Measurements from ENCODE around the gene UGT2A3. TPM values are rescaled to one million over a fixed set of nuclear protein-coding genes. Genes with fewer than 3 reads are reported as not detected.
"Not testable (repeated sequence)": the region's sequence is repeated elsewhere in the genome, so short reads cannot be mapped to it uniquely, and the experiment has no call there.

UGT2A3 gene
- total RNA-seq (not detected), polyA plus RNA-seq (not detected), total RNA-seq (0 reads per million in 6 experiments)

DNA sequence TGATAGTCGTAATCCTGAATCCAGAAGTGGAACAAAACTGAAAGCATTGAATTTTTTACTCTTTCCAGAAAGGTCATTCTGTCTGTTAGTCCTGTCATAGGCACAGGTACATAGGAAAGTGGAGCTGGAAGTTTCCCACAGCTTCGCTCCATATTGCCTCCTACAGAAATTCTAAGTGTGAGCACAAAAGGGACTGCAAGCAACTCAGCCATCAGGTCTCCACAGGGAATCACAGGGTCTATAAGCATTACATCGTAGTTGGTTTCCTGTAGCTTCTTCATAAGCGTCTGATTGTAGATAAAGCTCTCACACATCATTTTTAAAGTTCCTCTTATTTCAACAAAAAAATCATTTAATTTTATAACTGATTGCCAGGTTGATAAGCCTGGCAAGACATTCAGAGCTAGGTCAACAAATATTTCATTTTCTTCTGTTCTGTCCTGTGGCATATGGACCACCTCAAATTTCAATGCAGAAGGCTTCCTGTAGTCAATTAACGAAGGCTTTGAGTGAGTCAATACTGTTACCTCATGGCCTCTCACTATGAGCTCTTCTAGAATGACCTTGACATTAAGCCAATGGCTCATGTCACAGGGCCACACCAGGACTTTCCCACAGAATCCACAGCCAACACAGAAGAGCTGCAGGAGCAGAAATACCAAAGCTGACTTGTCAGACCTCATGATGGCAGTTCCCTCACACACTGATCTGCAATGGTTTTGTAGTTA is at the start of gene UGT2A3:
Gene UGT2A3, minus strand, starts transcription at position 727 of the 728 bp plus-strand sequence. Its CDS starts 44 bp downstream, at position 683.
- POLR2A ChIA-PET: no interaction called here
- no peak within 1 kb of the TSS for H3K4me3 Mint-ChIP-seq
- no peak for DNase-seq
- H3K4me1 Mint-ChIP-seq: no peaks in the 10 kb centered on the region
- no peaks in the 10 kb centered on the region for H3K27me3 Mint-ChIP-seq
- H3K27ac Mint-ChIP-seq: no peak within 1 kb of the TSS
- H3K36me3 Mint-ChIP-seq: no peaks in the 10 kb centered on the region
- no peak for ATAC-seq
- H3K9me3 Mint-ChIP-seq: peaks cover 0 to 2% (median 0%) of the 10 kb centered on the region in 9 donors

DNA sequence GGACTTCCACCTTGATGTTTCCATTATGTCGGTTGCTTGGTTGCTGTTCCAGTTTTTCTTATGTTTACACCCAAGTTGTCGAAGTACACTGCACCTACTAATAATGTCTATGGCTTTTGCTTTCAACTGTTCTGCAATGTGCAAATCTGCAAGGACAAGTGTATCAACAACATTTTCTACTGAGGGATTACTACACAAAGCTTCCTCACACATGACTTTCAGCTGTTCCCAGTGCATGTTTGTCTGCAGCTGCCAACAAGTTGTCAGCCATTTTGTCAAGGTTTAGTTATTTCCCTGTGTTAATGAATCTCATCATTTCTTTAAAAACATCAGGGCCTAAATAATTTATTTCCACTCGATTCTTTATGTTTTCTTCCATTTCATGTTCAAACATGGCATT is 45.4 kb upstream of the UGT2A3 start:
- H3K4me3 Mint-ChIP-seq: no peak overlapping the region
- H3K9me3 Mint-ChIP-seq: peaks cover 0 to 5% (median 0%) of the 10 kb centered on the region in 9 donors
- H3K36me3 Mint-ChIP-seq: no peaks in the 10 kb centered on the region
- POLR2A ChIA-PET: no interaction called here
- H3K27me3 Mint-ChIP-seq: peaks cover 0 to 3% (median 0%) of the 10 kb centered on the region in 5 donors
- ATAC-seq (no peak), DNase-seq (no peak)
- no peaks in the 10 kb centered on the region for H3K4me1 Mint-ChIP-seq
- no peak overlapping the region for H3K27ac Mint-ChIP-seq

- Mint-ChIP-seq H3K4me1 (no peaks in the 10 kb centered on the region), H3K4me3 (no peak overlapping the region), H3K36me3 (no peaks in the 10 kb centered on the region), H3K9me3 (peaks cover 0 to 5% (median 0%) of the 10 kb centered on the region in 9 donors), H3K27me3 (peaks cover 0 to 3% (median 0%) of the 10 kb centered on the region in 5 donors), H3K27ac (no peak overlapping the region)
- POLR2A ChIA-PET: no interaction called here
- ATAC-seq (no peak), DNase-seq (no peak)
Measured at GRCh38 chr4:68995292-68995691, 43.7 kb upstream of the UGT2A3 start.

DNA sequence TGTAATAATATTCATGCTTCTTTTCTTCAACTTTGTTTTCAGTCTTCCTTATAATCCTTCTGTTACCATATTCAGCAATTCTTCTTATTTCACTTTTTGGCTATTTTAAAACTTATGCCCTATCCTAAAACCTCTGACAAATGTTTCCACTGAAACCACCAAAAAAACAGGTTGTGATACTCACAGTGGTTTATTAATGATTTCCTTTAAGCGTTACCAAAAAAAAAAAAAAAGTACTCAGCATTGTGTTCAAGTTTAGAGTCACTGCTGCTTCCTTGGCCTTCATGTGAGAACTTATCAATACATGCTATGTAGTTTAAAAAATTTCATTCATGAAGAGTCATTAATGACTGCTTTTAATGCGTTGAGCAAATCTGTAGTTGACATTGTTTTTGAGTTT is 35.4 kb upstream of the UGT2A3 start:
- POLR2A ChIA-PET: no interaction called here
- no peak for DNase-seq

GRCh38 chr4:68985442-68985841 is 33.8 kb upstream of the UGT2A3 start:
- POLR2A ChIA-PET: no interaction called here
- Mint-ChIP-seq H3K4me3 (no peak overlapping the region), H3K27ac (no peak overlapping the region), H3K36me3 (no peaks in the 10 kb centered on the region), H3K9me3 (peaks cover 0 to 18% (median 3%) of the 10 kb centered on the region in 9 donors), H3K27me3 (no peaks in the 10 kb centered on the region), H3K4me1 (no peaks in the 10 kb centered on the region)
- DNase-seq: no peak
- ATAC-seq: no peak

More for the DNA sequence above, 35.4 kb upstream of the UGT2A3 start:
- Mint-ChIP-seq H3K4me3 (no peak overlapping the region), H3K4me1 (no peaks in the 10 kb centered on the region), H3K9me3 (peaks cover 0 to 18% (median 3%) of the 10 kb centered on the region in 9 donors), H3K27me3 (no peaks in the 10 kb centered on the region), H3K36me3 (no peaks in the 10 kb centered on the region), H3K27ac (no peak overlapping the region)
- no peak for ATAC-seq

DNA sequence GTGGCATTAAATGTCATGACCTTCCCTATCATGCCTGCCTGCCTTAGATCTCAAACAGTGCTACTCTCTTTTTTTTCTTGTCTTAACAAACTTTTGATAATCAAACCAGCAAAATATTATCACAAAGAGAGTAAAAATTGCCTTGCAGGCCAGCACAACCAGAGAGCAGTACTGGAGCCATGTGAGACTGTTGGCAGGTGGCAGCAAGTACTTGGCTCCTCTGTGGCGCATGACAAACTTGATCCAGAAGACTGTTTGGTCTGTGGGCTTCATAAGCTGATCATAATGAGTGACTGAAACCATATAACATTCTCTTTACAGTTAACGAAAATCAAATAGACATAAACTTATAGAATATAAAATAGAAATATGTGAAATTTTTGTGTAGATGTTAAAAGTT is 33.3 kb upstream of the UGT2A3 start:
- H3K4me3 Mint-ChIP-seq: no peak overlapping the region
- peaks cover 0 to 18% (median 3%) of the 10 kb centered on the region in 9 donors for H3K9me3 Mint-ChIP-seq
- no peak for ATAC-seq
- H3K27me3 Mint-ChIP-seq: no peaks in the 10 kb centered on the region
- no peaks in the 10 kb centered on the region for H3K4me1 Mint-ChIP-seq
- H3K36me3 Mint-ChIP-seq: no peaks in the 10 kb centered on the region
- no peak for DNase-seq
- H3K27ac Mint-ChIP-seq: no peak overlapping the region
- POLR2A ChIA-PET: no interaction called here

- Mint-ChIP-seq H3K27ac (no peak overlapping the region), H3K4me1 (no peaks in the 10 kb centered on the region), H3K27me3 (peaks cover 0 to 9% (median 0%) of the 10 kb centered on the region in 5 donors), H3K9me3 (peaks cover 0 to 13% (median 2%) of the 10 kb centered on the region in 9 donors), H3K36me3 (no peaks in the 10 kb centered on the region), H3K4me3 (no peak overlapping the region)
- ATAC-seq: no peak
- POLR2A ChIA-PET: no interaction called here
- no peak for DNase-seq
Measured at GRCh38 chr4:68963374-68963773, 11.8 kb upstream of the UGT2A3 start.

DNA sequence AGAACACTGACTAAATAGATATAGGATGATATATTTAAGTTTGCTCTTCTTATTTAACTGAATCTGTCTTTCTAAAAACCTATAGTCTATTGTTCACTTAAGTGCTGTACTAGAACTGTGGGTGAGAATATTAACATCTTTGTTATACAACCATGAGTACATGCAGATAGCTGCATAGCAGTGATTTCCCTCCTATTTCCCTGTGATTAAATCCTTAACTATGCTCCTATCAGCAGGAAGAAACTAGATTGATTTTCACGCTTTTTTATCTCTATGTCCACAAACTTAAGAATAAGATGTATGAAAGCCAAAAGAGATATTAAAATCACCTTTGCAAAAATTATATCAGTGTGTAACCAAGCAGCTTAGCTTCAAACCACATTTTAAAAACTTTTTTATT is 11.3 kb upstream of the UGT2A3 start:
- POLR2A ChIA-PET: no interaction called here
- no peak for DNase-seq
- peaks cover 0 to 8% (median 0%) of the 10 kb centered on the region in 5 donors for H3K27me3 Mint-ChIP-seq
- H3K4me1 Mint-ChIP-seq: no peaks in the 10 kb centered on the region
- H3K4me3 Mint-ChIP-seq: no peak overlapping the region
- no peak for ATAC-seq
- no peaks in the 10 kb centered on the region for H3K36me3 Mint-ChIP-seq
- no peak overlapping the region for H3K27ac Mint-ChIP-seq
- H3K9me3 Mint-ChIP-seq: peaks cover 0 to 11% (median 2%) of the 10 kb centered on the region in 9 donors

DNA sequence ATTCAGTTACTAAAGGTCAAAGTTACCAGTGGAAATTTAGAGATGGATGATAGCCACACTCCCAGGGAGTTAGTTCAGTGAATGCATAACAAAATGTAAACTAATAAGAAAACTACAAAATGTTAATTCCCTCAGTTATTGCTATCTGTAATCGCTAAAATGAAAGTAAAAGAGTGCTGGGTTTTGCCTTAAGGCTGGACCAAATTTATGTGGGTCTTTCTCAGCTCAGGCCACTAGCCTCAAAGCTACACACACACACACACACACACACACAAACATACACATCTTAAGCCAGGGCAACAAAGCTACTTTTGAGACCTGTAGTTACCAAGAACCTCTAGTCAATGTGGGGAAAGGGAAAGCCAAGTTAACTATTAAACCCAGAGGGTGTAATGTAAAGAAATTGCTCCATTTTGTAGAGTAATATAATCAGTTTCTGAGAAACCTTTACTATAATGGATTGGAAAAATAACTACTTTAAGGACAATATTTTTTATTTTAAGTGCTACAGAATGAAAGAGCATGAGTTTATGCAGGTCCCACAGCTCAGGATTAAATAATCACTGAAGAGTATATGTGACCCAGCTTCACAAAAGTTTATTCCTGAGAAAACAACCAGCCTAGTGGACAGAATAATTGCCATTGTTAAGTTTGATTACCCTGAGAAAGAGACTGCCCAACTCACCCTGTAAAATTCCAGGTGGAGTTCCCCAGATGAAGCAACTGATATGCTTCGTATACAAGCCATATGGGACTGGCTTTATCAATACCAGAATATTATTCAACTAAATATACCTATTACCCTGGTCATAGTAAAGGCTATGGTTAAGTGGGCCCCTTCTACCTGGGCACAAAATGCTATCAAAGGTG is 8.9 kb upstream of the UGT2A3 start:
- peaks cover 0 to 8% (median 0%) of the 10 kb centered on the region in 5 donors for H3K27me3 Mint-ChIP-seq
- ATAC-seq (no peak), DNase-seq (no peak)
- no peaks in the 10 kb centered on the region for H3K4me1 Mint-ChIP-seq
- no peaks in the 10 kb centered on the region for H3K36me3 Mint-ChIP-seq
- POLR2A ChIA-PET: no interaction called here
- H3K4me3 Mint-ChIP-seq: no peak overlapping the region
- H3K27ac Mint-ChIP-seq: no peak overlapping the region
- peaks cover 0 to 6% (median 0%) of the 10 kb centered on the region in 9 donors for H3K9me3 Mint-ChIP-seq

DNA sequence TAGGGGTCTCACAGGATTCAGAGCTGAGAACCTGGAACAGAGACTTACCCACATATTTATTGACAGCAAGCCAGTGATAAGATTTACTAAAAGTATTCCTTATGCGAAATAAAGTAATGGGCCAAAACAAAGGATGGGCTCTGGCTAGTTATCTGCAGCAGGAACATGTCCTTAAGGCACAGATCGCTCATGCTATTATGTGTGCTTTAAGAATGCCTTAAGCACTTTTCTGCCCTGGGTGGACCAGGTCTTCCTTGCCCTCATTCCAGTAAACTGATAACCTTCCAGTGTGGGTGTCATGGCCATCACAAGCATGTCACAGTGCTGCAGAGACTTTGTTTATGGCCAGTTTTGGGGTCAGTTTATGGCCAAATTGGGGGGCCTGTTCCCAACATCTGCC is 7.5 kb upstream of the UGT2A3 start:
- H3K27ac Mint-ChIP-seq, POLR2A ChIA-PET, ATAC-seq, H3K36me3 Mint-ChIP-seq, H3K9me3 Mint-ChIP-seq, H3K4me1 Mint-ChIP-seq, H3K27me3 Mint-ChIP-seq, DNase-seq, H3K4me3 Mint-ChIP-seq: not testable (repeated sequence)

DNA sequence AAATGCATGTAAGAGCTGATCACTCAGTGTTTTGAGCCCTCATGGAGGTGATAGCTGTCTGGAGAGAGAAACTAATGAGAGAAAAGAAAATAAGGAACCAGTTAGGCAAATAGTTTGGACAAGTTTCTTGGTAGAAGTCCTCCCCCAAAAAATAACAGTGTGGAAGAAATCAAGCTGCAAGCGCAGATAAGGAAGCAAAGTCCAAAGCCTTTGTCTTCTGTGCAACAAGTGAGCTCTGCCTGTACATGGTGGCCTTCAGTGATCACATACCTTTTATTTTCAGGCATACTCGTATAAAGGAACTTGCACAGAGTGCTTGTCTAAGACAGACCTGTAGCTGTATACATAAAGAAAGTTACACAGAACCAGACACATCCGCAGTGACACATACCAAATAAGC is 2.5 kb upstream of the UGT2A3 start:
- no peak overlapping the region for H3K4me3 Mint-ChIP-seq
- no peaks in the 10 kb centered on the region for H3K27me3 Mint-ChIP-seq
- no peak for DNase-seq
- no peak overlapping the region for H3K27ac Mint-ChIP-seq
- POLR2A ChIA-PET: no interaction called here
- H3K36me3 Mint-ChIP-seq: no peaks in the 10 kb centered on the region
- no peaks in the 10 kb centered on the region for H3K4me1 Mint-ChIP-seq
- peaks cover 0 to 2% (median 0%) of the 10 kb centered on the region in 9 donors for H3K9me3 Mint-ChIP-seq
- no peak for ATAC-seq

DNA sequence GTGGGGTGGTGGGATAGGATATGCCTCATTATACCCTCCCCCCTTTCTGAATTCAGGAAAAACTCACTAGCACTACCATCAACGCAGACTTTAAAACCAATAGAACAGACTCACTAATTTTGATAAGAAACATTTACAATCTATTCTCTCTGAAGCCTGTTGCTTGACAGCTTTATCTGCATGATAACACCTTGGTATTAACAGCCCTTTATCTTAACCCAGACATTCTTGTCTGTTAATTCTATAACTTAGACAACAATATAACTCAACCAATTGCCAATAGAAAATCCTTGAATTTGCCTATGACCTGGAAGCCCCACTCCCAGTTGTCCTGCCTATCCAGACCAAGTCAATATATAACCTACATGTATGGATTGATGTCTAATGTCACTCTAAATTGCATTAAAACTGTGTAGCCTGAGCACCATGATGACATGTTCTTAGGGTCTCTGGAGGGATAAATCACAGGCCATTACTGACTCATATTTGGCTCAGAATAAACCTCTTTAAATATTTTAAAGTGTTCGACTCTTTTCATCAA is 1.5 kb upstream of the UGT2A3 start:
- no peak overlapping the region for H3K27ac Mint-ChIP-seq
- H3K4me1 Mint-ChIP-seq: no peaks in the 10 kb centered on the region
- no peak for DNase-seq
- H3K4me3 Mint-ChIP-seq: no peak overlapping the region
- no peaks in the 10 kb centered on the region for H3K27me3 Mint-ChIP-seq
- POLR2A ChIA-PET: no interaction called here
- H3K36me3 Mint-ChIP-seq: no peaks in the 10 kb centered on the region
- peaks cover 0 to 2% (median 0%) of the 10 kb centered on the region in 9 donors for H3K9me3 Mint-ChIP-seq
- ATAC-seq: no peak
